HepG2 (cell line): ENCODE data around the gene TNFSF10. TPM values are rescaled to one million over a fixed set of nuclear protein-coding genes. Genes with fewer than 3 reads are reported as not detected.
"Not testable (repeated sequence)": the region's sequence is repeated elsewhere in the genome, so short reads cannot be mapped to it uniquely, and the experiment has no call there.

Experiments used
- ATAC-seq: fragments of 200-7000 bp; cut with Tn5 transposase; 3 replicates; pipeline ENCODE4 v1.9.1; 2020; ENCODE audit warnings: mild to moderate bottlenecking, moderate library complexity
- BruUV-seq: library from RNA; stranded (reverse); fragments of 400-500 nt; replicated peaks from 2 replicates; lab custom pipeline; 2021; lab: Mats Ljungman, UMichigan
- CTCF ChIA-PET: fragments of 300-600 bp; formaldehyde crosslinking; extraction: SDS; loops from one replicate; lab custom pipeline; 2021; ENCODE audit warnings: low total read pairs, inconsistent platforms, low intra/inter-chr PET ratio; lab: Yijun Ruan, JAX
- POLR2A ChIA-PET: fragments of 350-600 bp; sonication (Branson Sonifier 250); formaldehyde crosslinking; loops from one replicate; lab custom pipeline; 2020; ENCODE audit warnings: antibody characterized with exemption, inconsistent platforms; lab: Yijun Ruan, JAX
- DNase-seq: peaks from one replicate; pipeline ENCODE4 v3.0.0-alpha.2; 2015; ENCODE audit warnings: low spot score
- FAIRE-seq: peaks from 3 replicates; lab custom pipeline; 2011; peaks lifted over from hg19 to GRCh38; lab: Jason Lieb, UNC
- H2AFZ ChIP-seq: one replicate; pipeline ENCODE4 v1.6.1; 2011; ENCODE audit warnings: low read length, inconsistent platforms
- H3K27ac ChIP-seq: fragments of 300-600 bp; 3 replicates; pipeline ENCODE4 v1.8.0; 2011; ENCODE audit warnings: mixed run types, mild to moderate bottlenecking, mixed read lengths, low read length, inconsistent platforms; ENCODE audit not compliant: insufficient read depth; ENCODE audit errors: extremely low read length
- H3K27me3 ChIP-seq, 2 experiments: fragments of 200-600 bp in 1 of 2; 2 replicates in 1 of 2; 3 replicates in 1 of 2; pipeline versions ENCODE4 v1.6.0 to v1.8.0; 2011; ENCODE audit warnings: low read length in 2 of 2, mild to moderate bottlenecking in 2 of 2, moderate library complexity in 2 of 2, inconsistent platforms in 1 of 2; ENCODE audit not compliant: insufficient read depth in 2 of 2, control insufficient read depth in 1 of 2
- H3K36me3 ChIP-seq, 2 experiments: fragments of 200-600 bp in 1 of 2; replicated peaks in 1 of 2; 2 replicates in 1 of 2; 3 replicates in 1 of 2; pipeline versions ENCODE4 v1.5.1 to v1.8.0; 2011; ENCODE audit warnings: low read length in 2 of 2, inconsistent platforms in 1 of 2; ENCODE audit not compliant: insufficient read depth in 2 of 2, control insufficient read depth in 1 of 2
- H3K4me1 ChIP-seq: 2 replicates; pipeline ENCODE4 v1.5.1; 2012; ENCODE audit warnings: low read length, inconsistent platforms; ENCODE audit not compliant: insufficient read depth
- H3K4me2 ChIP-seq: 2 replicates; pipeline ENCODE4 v1.6.0; 2011; ENCODE audit warnings: low read depth, low read length, inconsistent platforms
- H3K4me3 ChIP-seq, 3 experiments: fragments of 200-600 bp in 1 of 3; sonication (generic), shearing (Covaris generic) in 1 of 3; replicated peaks in 1 of 3; 2 replicates each; pipeline ENCODE4 v1.5.1; 2011 to 2016; ENCODE audit warnings: low read length in 3 of 3, inconsistent platforms in 2 of 3, low read depth in 2 of 3, mild to moderate bottlenecking in 2 of 3, control low read depth in 1 of 3, mixed read lengths in 1 of 3; ENCODE audit not compliant: insufficient read depth in 1 of 3
- H3K79me2 ChIP-seq: one replicate; pipeline ENCODE4 v1.6.1; 2011; ENCODE audit warnings: low read length, inconsistent platforms; ENCODE audit not compliant: insufficient read depth
- H3K9ac ChIP-seq: 2 replicates; pipeline ENCODE4 v1.6.0; 2011; ENCODE audit warnings: mild to moderate bottlenecking, low read depth, low read length, inconsistent platforms; ENCODE audit not compliant: insufficient read depth
- H3K9me3 ChIP-seq: 2 replicates; pipeline ENCODE4 v1.5.1; 2012; ENCODE audit warnings: mild to moderate bottlenecking, low read length
- H4K20me1 ChIP-seq: 2 replicates; pipeline ENCODE4 v1.6.0; 2011; ENCODE audit warnings: inconsistent platforms, mild to moderate bottlenecking, low read length, moderate library complexity; ENCODE audit not compliant: insufficient read depth
- CC2D1A ChIP-seq: sonication (generic); formaldehyde crosslinking; IDR thresholded peaks from 2 replicates; pipeline ENCODE4 v1.8.1; 2023; ENCODE audit warnings: mild to moderate bottlenecking, missing genetic modification reagents
- FOXO4 ChIP-seq: sonication (generic); formaldehyde crosslinking; conservative IDR thresholded peaks from 2 replicates; pipeline ENCODE4 v1.8.1; 2023; ENCODE audit warnings: missing genetic modification reagents
- MTERF4 ChIP-seq: sonication (generic); formaldehyde crosslinking; IDR thresholded peaks from 2 replicates; pipeline ENCODE4 v1.8.0; 2023; ENCODE audit warnings: mild to moderate bottlenecking, missing genetic modification reagents
- ZMYM3 ChIP-seq: sonication (generic); formaldehyde crosslinking; IDR thresholded peaks from 2 replicates; pipeline ENCODE4 v1.5.1; 2020; ENCODE audit warnings: mild to moderate bottlenecking, missing genetic modification reagents
- ZNF317 ChIP-seq: sonication (generic); formaldehyde crosslinking; IDR thresholded peaks from 2 replicates; pipeline ENCODE4 v1.5.0; 2020; ENCODE audit warnings: mild to moderate bottlenecking, missing genetic modification reagents
- WGBS: methylation state at CpG from one replicate; pipeline ENCODE4 v1.1.6; 2017; ENCODE audit warnings: low lambda C conversion rate; 5-methylcytosine and 5-hydroxymethylcytosine counted together
- in situ Hi-C: cut with HindIII; loops from 2 replicates; pipeline ENCODE4 v1.10.0; 2017; ENCODE audit warnings: low pct_unique_long_range_greater_than_20kb; ENCODE audit not compliant: extremely low pct_ligation_motif_present
- intact Hi-C: fragments of 100-400 bp; cut with micrococcal nuclease; formaldehyde crosslinking; loops from one replicate; pipeline ENCODE4 v1.10.0; 2022; ENCODE audit not compliant: unreplicated experiment
- polyA plus RNA-seq, 8 experiments: library from polyadenylated mRNA; depleted of rRNA in 3 of 8; stranded (reverse) in 7 of 8; unstranded in 1 of 8; fragments of >200 nt; fragmentation: Illumina TruSeq in 4 of 8; extraction: Trizol in 4 of 8; gene quantifications; 2 replicates each; pipeline versions ENCODE4 v1.2.1 to v1.2.3, GENCODE V29; 2011 to 2016; ENCODE audit warnings: low read depth in 4 of 8, missing spikeins in 1 of 8, mixed read lengths in 1 of 8; ENCODE audit not compliant: insufficient read depth in 1 of 8
- total RNA-seq, 5 experiments: library from RNA; depleted of rRNA; stranded (reverse); fragments of >200 nt; fragmentation: Illumina TruSeq; extraction: Trizol; gene quantifications; 2 replicates each; pipeline ENCODE4 v1.2.3, GENCODE V29; 2016; ENCODE audit warnings: low read depth in 1 of 5

Gene TNFSF10
- total and polyA plus RNA-seq, 2 of the 13 experiments (the other 11 are each of a cell fraction or from before 2014, with no cell fraction given) = 8.4 to 9.9 TPM

- intact Hi-C loops, H3K36me3 ChIP-seq, ATAC-seq, BruUV-seq, DNase-seq, FAIRE-seq, H4K20me1 ChIP-seq, H3K9me3 ChIP-seq, H3K27me3 ChIP-seq, H3K79me2 ChIP-seq, CTCF ChIA-PET, in situ Hi-C loops: not testable (repeated sequence)
- WGBS = 41% methylated on average over 6 of the region's 6 CpGs
- peak overlapping the region; percentile 94 for H3K4me2 ChIP-seq
- H3K27ac ChIP-seq = peak overlapping the region; percentile 80
- H2AFZ ChIP-seq = peak overlapping the region; percentile 3
- peak overlapping the region; percentile 64 to 74 (median 70) for H3K4me3 ChIP-seq
- H3K9ac ChIP-seq = peak overlapping the region; percentile 63
- peaks cover 51% of the 10 kb centered on the region for H3K4me1 ChIP-seq
- POLR2A ChIA-PET = interaction anchor here (0.9 to 2.0 kb wide), 4 partner anchors 16 to 74 kb away, joined by 3 to 12 read pairs (median 6); no protein-coding TSS in a partner anchor
- TF ChIP-seq ZMYM3 (peak; percentile 37; the same call in 1 of the 2 replicates), ZNF317 (CRISPR knock-in tag) (0 out of 2 replicates have a peak, but pooled peaks have one; percentile 6)
Observed at GRCh38 chr3:172521837-172522726, 1.1 kb downstream of the TNFSF10 start.

GRCh38 chr3:172520301-172520831 is 2.9 kb downstream of the TNFSF10 start:
- CTCF ChIA-PET = no interaction called here
- in situ Hi-C loops = no loop called here
- no TSS peak for BruUV-seq
- Histone ChIP-seq H3K4me3 (no peak overlapping the region; a peak in 1 of 6 replicates), H3K9ac (no peak overlapping the region), H3K4me1 (peaks cover 69% of the 10 kb centered on the region), H4K20me1 (no peaks in the 10 kb centered on the region), H3K9me3 (no peaks in the 10 kb centered on the region), H2AFZ (no peak overlapping the region), H3K79me2 (peaks cover 8% of the 10 kb centered on the region)
- FAIRE-seq (no peak), DNase-seq (no peak)
- 83% methylated on average over 4 of the region's 4 CpGs for WGBS
- no peak for TF ChIP-seq CC2D1A (CRISPR knock-in tag)
- TF ChIP-seq MTERF4 (CRISPR knock-in tag) = no peak
- TF ChIP-seq FOXO4 (CRISPR knock-in tag) = 0 out of 2 replicates have a peak, but pooled peaks have one; percentile 39
- TF ChIP-seq, all 625 proteins: peak for 1
- intact Hi-C loops = no loop called here
- Histone ChIP-seq H3K27me3 (no peaks in the 10 kb centered on the region), H3K36me3 (no peaks in the 10 kb centered on the region), H3K4me2 (no peak overlapping the region; the same call in 1 of the 2 replicates), H3K27ac (no peak overlapping the region)
- POLR2A ChIA-PET = interaction anchor here (0.5 to 0.8 kb wide), 2 partner anchors 43 to 74 kb away, joined by 3 read pairs; no protein-coding TSS in a partner anchor
- no peak for ATAC-seq
